H1 (cell line): ENCODE measurements around the gene SLC38A8. TPM values are rescaled to one million over a fixed set of nuclear protein-coding genes. Genes with fewer than 3 reads are reported as not detected.

Source experiments
- CTCF ChIA-PET: fragments of 300-600 bp; sonication (Branson Sonifier 250); formaldehyde crosslinking; loops from one replicate; lab custom pipeline; 2021; ENCODE audit not compliant: partially characterized antibody; lab: Charles Lee
- POLR2A ChIA-PET: fragments of 300-600 bp; sonication (Branson Sonifier 250); formaldehyde crosslinking; loops from one replicate; lab custom pipeline; 2021; ENCODE audit warnings: inconsistent platforms; ENCODE audit not compliant: partially characterized antibody; lab: Charles Lee
- DNase-seq, 2 experiments: peaks; one replicate each; pipeline versions ENCODE4 v3.0.0 to v3.0.0-alpha.2; 2010 to 2022; ENCODE audit warnings: low spot score in 2 of 2, low read depth in 1 of 2, mixed read lengths in 1 of 2
- FAIRE-seq: peaks from 2 replicates; lab custom pipeline; 2011; peaks lifted over from hg19 to GRCh38; lab: Jason Lieb, UNC
- H2AFZ ChIP-seq: 2 replicates; pipeline ENCODE4 v1.8.1; 2012; ENCODE audit warnings: low read length, inconsistent platforms
- H2AK5ac ChIP-seq: 2 replicates; pipeline ENCODE4 v1.6.1; 2013; ENCODE audit warnings: low read depth, low read length
- H2BK120ac ChIP-seq: replicated peaks from 2 replicates; pipeline ENCODE3; 2013; ENCODE audit warnings: low read depth, low read length, inconsistent platforms
- H2BK12ac ChIP-seq: 2 replicates; pipeline ENCODE4 v1.6.1; 2013; ENCODE audit warnings: low read depth, low read length
- H2BK15ac ChIP-seq: 2 replicates; pipeline ENCODE4 v1.6.1; 2013; ENCODE audit warnings: low read length
- H2BK20ac ChIP-seq: 2 replicates; pipeline ENCODE4 v1.6.1; 2013; ENCODE audit warnings: low read length
- H2BK5ac ChIP-seq: 2 replicates; pipeline ENCODE4 v1.6.1; 2013; ENCODE audit warnings: low read depth, low read length
- H3K14ac ChIP-seq: 2 replicates; pipeline ENCODE4 v1.6.1; 2013; ENCODE audit warnings: inconsistent platforms; ENCODE audit not compliant: insufficient read length
- H3K18ac ChIP-seq: 2 replicates; pipeline ENCODE4 v1.6.1; 2013; ENCODE audit warnings: low read length; ENCODE audit errors: extremely low read depth
- H3K23ac ChIP-seq: 2 replicates; pipeline ENCODE4 v1.6.1; 2013; ENCODE audit warnings: inconsistent platforms; ENCODE audit not compliant: insufficient read length
- H3K23me2 ChIP-seq: 2 replicates; pipeline ENCODE4 v1.6.1; 2013; ENCODE audit warnings: low read depth, low read length
- H3K27ac ChIP-seq: 2 replicates; pipeline ENCODE4 v1.6.1; 2011; ENCODE audit warnings: low read depth, low read length, inconsistent platforms
- H3K27me3 ChIP-seq, 4 experiments: replicated peaks in 1 of 4; 1 replicate in 1 of 4; 2 replicates in 3 of 4; pipeline versions ENCODE4 v1.6.1 to v1.8.1; 2011 to 2013; ENCODE audit warnings: low read length in 3 of 4, mild to moderate bottlenecking in 3 of 4, inconsistent platforms in 2 of 4, mixed read lengths in 2 of 4, moderate library complexity in 1 of 4; ENCODE audit not compliant: control insufficient read depth in 3 of 4, insufficient read depth in 3 of 4; ENCODE audit errors: extremely low read depth in 1 of 4
- H3K36me3 ChIP-seq, 4 experiments: 2 replicates each; pipeline versions ENCODE4 v1.6.1 to v1.8.1; 2011 to 2013; ENCODE audit warnings: mild to moderate bottlenecking in 4 of 4, low read length in 3 of 4, moderate library complexity in 2 of 4, control low read depth in 1 of 4, inconsistent platforms in 1 of 4; ENCODE audit not compliant: insufficient read depth in 4 of 4, control insufficient read depth in 2 of 4
- H3K4ac ChIP-seq: replicated peaks from 2 replicates; pipeline ENCODE3; 2013; ENCODE audit warnings: low read length, low read depth, mixed read lengths, inconsistent platforms; ENCODE audit not compliant: insufficient read length
- H3K4me1 ChIP-seq, 4 experiments: replicated peaks in 1 of 4; 1 replicate in 1 of 4; 2 replicates in 3 of 4; pipeline versions ENCODE4 v1.6.1 to v1.8.1; 2011 to 2013; ENCODE audit warnings: low read length in 3 of 4, inconsistent platforms in 2 of 4, mixed read lengths in 1 of 4; ENCODE audit not compliant: insufficient read depth in 4 of 4, control insufficient read depth in 3 of 4
- H3K4me2 ChIP-seq, 2 experiments: 2 replicates each; pipeline versions ENCODE4 v1.6.1 to v1.8.1; 2011 to 2013; ENCODE audit warnings: low read depth in 2 of 2, low read length in 2 of 2, control low read depth in 1 of 2, inconsistent platforms in 1 of 2, mild to moderate bottlenecking in 1 of 2; ENCODE audit not compliant: insufficient read depth in 1 of 2
- H3K4me3 ChIP-seq, 4 experiments: fragments of 200-600, 300-600 bp in 1 of 4; sonication (generic), shearing (Covaris generic), sonication (Bioruptor Twin) in 1 of 4; 2 replicates each; pipeline versions ENCODE4 v1.5.1 to v1.8.1; 2011 to 2016; ENCODE audit warnings: low read length in 4 of 4, low read depth in 3 of 4, control low read depth in 2 of 4, inconsistent platforms in 2 of 4, mild to moderate bottlenecking in 2 of 4, mixed read lengths in 1 of 4, moderate library complexity in 1 of 4; ENCODE audit not compliant: insufficient read depth in 2 of 4; ENCODE audit errors: extremely low read depth in 1 of 4
- H3K56ac ChIP-seq: replicated peaks from 2 replicates; pipeline ENCODE3; 2013; ENCODE audit warnings: low read depth, mild to moderate bottlenecking, mixed read lengths, low read length, inconsistent platforms; ENCODE audit not compliant: insufficient read length
- H3K79me1 ChIP-seq: 2 replicates; pipeline ENCODE4 v1.6.1; 2013; ENCODE audit warnings: low read depth, low read length, control low read depth
- H3K79me2 ChIP-seq, 2 experiments: 2 replicates each; pipeline versions ENCODE4 v1.6.1 to v1.8.1; 2012 to 2013; ENCODE audit warnings: low read length in 2 of 2, mild to moderate bottlenecking in 2 of 2, inconsistent platforms in 1 of 2; ENCODE audit not compliant: insufficient read depth in 2 of 2, control insufficient read depth in 1 of 2
- H3K9ac ChIP-seq, 4 experiments: replicated peaks in 1 of 4; 1 replicate in 1 of 4; 2 replicates in 3 of 4; pipeline versions ENCODE4 v1.6.1 to v1.8.1; 2011 to 2013; ENCODE audit warnings: low read depth in 3 of 4, low read length in 3 of 4, control low read depth in 2 of 4, mild to moderate bottlenecking in 2 of 4, moderate library complexity in 2 of 4, inconsistent platforms in 1 of 4; ENCODE audit errors: extremely low read depth in 1 of 4
- H3K9me3 ChIP-seq, 2 experiments: 2 replicates each; pipeline versions ENCODE4 v1.6.1 to v1.8.1; 2012 to 2013; ENCODE audit warnings: mild to moderate bottlenecking in 2 of 2, moderate library complexity in 2 of 2, control low read depth in 1 of 2, inconsistent platforms in 1 of 2, low read depth in 1 of 2, low read length in 1 of 2, mixed read lengths in 1 of 2; ENCODE audit not compliant: insufficient read depth in 2 of 2
- H4K20me1 ChIP-seq, 2 experiments: replicated peaks in 1 of 2; 2 replicates each; pipeline versions ENCODE3 to v1.8.1; 2011 to 2013; ENCODE audit warnings: inconsistent platforms in 2 of 2, low read length in 2 of 2, mild to moderate bottlenecking in 1 of 2; ENCODE audit not compliant: insufficient read depth in 2 of 2, control insufficient read depth in 1 of 2
- H4K5ac ChIP-seq: 2 replicates; pipeline ENCODE4 v1.6.1; 2013; ENCODE audit warnings: low read length, low read depth, mixed read lengths, inconsistent platforms; ENCODE audit not compliant: insufficient read length
- H4K8ac ChIP-seq: 2 replicates; pipeline ENCODE4 v1.8.0; 2013; ENCODE audit warnings: mild to moderate bottlenecking, moderate library complexity, low read length, inconsistent platforms; ENCODE audit not compliant: insufficient read depth; ENCODE audit errors: extremely low read depth
- H4K91ac ChIP-seq: replicated peaks from 2 replicates; pipeline ENCODE3; 2013; ENCODE audit warnings: low read length, mixed read lengths, inconsistent platforms; ENCODE audit not compliant: insufficient read length
- CEBPB ChIP-seq: IDR thresholded peaks from 2 replicates; pipeline ENCODE4 v1.6.1; 2012; ENCODE audit warnings: low read depth, low read length
- GABPA ChIP-seq: IDR thresholded peaks from 2 replicates; pipeline ENCODE4 v1.6.1; 2011; ENCODE audit warnings: mild to moderate bottlenecking, low read length, moderate library complexity, borderline replicate concordance; ENCODE audit not compliant: insufficient read depth
- JUND ChIP-seq: IDR thresholded peaks from 2 replicates; pipeline ENCODE4 v1.6.1; 2011; ENCODE audit warnings: mild to moderate bottlenecking, improper control_type of control experiment, low read length
- KDM5A ChIP-seq: fragments of 200-600 bp; IDR thresholded peaks from 2 replicates; pipeline ENCODE4 v1.7.1; 2012; ENCODE audit warnings: mild to moderate bottlenecking, low read length, inconsistent platforms, mixed read lengths
- MAFK ChIP-seq: IDR thresholded peaks from 2 replicates; pipeline ENCODE4 v1.6.1; 2012; ENCODE audit warnings: low read depth, mild to moderate bottlenecking, improper control_type of control experiment, low read length
- NRF1 ChIP-seq: IDR thresholded peaks from 2 replicates; pipeline ENCODE4 v1.6.1; 2011; ENCODE audit warnings: mild to moderate bottlenecking, low read depth, low read length, improper control_type of control experiment
- RBBP5 ChIP-seq: IDR thresholded peaks from 2 replicates; pipeline ENCODE4 v1.7.1; 2012; ENCODE audit warnings: low read depth, mild to moderate bottlenecking, inconsistent platforms, low read length, moderate library complexity, borderline replicate concordance
- RFX5 ChIP-seq: IDR thresholded peaks from 2 replicates; pipeline ENCODE4 v1.6.1; 2011; ENCODE audit warnings: low read depth, low read length, improper control_type of control experiment, borderline replicate concordance
- RNF2 ChIP-seq: fragments of 200-900, 300-1000 bp; sonication (generic); IDR thresholded peaks from 2 replicates; pipeline ENCODE4 v1.7.1; 2016; ENCODE audit warnings: borderline replicate concordance, low read depth, mild to moderate bottlenecking, antibody characterized with exemption, low read length; ENCODE audit not compliant: poor library complexity, severe bottlenecking; ENCODE audit errors: missing control alignments
- SRF ChIP-seq: IDR thresholded peaks from 2 replicates; pipeline ENCODE4 v1.6.1; 2011; ENCODE audit warnings: mild to moderate bottlenecking, low read depth, low read length, moderate library complexity
- TEAD4 ChIP-seq: IDR thresholded peaks from 2 replicates; pipeline ENCODE4 v1.6.1; 2012; ENCODE audit warnings: low read depth, low read length, inconsistent platforms, mixed read lengths
- ZNF274 ChIP-seq: IDR thresholded peaks from 2 replicates; pipeline ENCODE4 v1.7.0; 2012; ENCODE audit warnings: low read length, borderline replicate concordance; ENCODE audit errors: extremely low read depth
- WGBS, 2 experiments: shearing (Covaris generic) in 1 of 2; methylation state at CpG; one replicate each; pipeline versions ENCODE4 v1.1.6 to v1.1.7; 2013 to 2015; ENCODE audit warnings: low lambda C conversion rate in 2 of 2, mixed read lengths in 2 of 2, inconsistent platforms in 1 of 2, low coverage in 1 of 2, missing lambda C conversion rate in 1 of 2; ENCODE audit not compliant: insufficient replicate concordance in 2 of 2, insufficient coverage in 1 of 2, insufficient read length in 1 of 2; ENCODE audit errors: extremely low coverage in 1 of 2, missing lambda C conversion rate in 1 of 2; 5-methylcytosine and 5-hydroxymethylcytosine counted together
- polyA plus RNA-seq, 7 experiments: library from polyadenylated mRNA; depleted of rRNA in 3 of 7; stranded (reverse) in 5 of 7; unstranded in 2 of 7; fragments of >200 nt in 5 of 7; fragments of 200-250 nt in 2 of 7; gene quantifications; 1 replicate in 5 of 7; 2 replicates in 1 of 7; 4 replicates in 1 of 7; pipeline versions ENCODE4 v1.2.1 to v1.2.3, GENCODE V29; 2011 to 2013; ENCODE audit warnings: missing spikeins in 2 of 7, mixed read lengths in 2 of 7
- total RNA-seq: library from RNA; stranded (reverse); fragmentation: NEBNext Ultra II Directional; extraction: Animal tissue kit (Norgen Biotek cat#: 25700); gene quantifications from 2 replicates; pipeline ENCODE4 v1.2.1, GENCODE V29; 2021
- TF ChIP-seq, protein P1 (sequence below): IDR thresholded peaks from 2 replicates; pipeline ENCODE4 v1.6.1; 2011; ENCODE audit warnings: low read length, improper control_type of control experiment

SLC38A8 gene
- total and polyA plus RNA-seq, 2 of the 8 experiments (the other 6 are each of a cell fraction or from before 2014, with no cell fraction given): 0.08 TPM; not detected in 1

DNA sequence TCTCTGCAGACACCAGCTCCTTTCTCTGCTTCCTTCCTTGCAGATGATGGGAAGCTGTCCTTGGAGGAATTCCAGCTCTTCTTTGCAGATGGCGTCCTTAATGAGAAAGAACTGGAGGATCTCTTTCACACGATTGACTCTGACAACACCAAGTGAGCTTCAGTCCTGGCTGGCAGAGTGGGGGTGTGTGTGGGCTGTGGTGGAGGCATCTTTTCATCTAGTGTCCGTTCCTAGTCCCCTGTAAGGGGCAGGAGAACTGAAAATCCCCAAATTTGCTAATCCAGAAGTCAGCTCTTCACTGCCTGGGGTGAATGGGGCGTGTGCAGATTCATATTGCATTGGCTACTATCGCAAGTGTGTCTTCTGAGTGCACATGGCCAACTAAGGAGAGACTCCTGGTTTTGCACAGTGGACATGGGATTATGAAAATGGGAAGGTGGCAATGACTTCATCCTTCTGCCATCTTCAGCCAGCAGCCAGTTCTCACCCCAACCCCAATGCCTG, 64.1 kb downstream of the SLC38A8 start:
- Histone ChIP-seq H4K91ac (no peak overlapping the region), H2BK12ac (no peak overlapping the region), H3K79me1 (no peaks in the 10 kb centered on the region), H3K9me3 (peaks cover 16 to 22% of the 10 kb centered on the region in 2 experiments), H2BK5ac (no peak overlapping the region), H3K4me2 (no peak overlapping the region), H3K56ac (no peak overlapping the region), H3K79me2 (no peaks in the 10 kb centered on the region), H2BK15ac (no peak overlapping the region), H4K20me1 (no peaks in the 10 kb centered on the region), H4K5ac (no peak overlapping the region), H2AK5ac (no peak overlapping the region), H2BK120ac (no peak overlapping the region), H2AFZ (no peak overlapping the region), H3K9ac (no peak overlapping the region), H3K4me3 (no peak overlapping the region), H3K4me1 (no peaks in the 10 kb centered on the region; a peak in 1 of 7 replicates), H3K23ac (no peak overlapping the region), H3K27me3 (no peaks in the 10 kb centered on the region), H3K18ac (no peak overlapping the region), H3K36me3 (peaks cover 0 to 5% (median 2%) of the 10 kb centered on the region in 4 experiments; a peak in 2 of 8 replicates), H3K23me2 (no peaks in the 10 kb centered on the region), H4K8ac (no peak overlapping the region), H3K27ac (no peak overlapping the region), H3K14ac (no peak overlapping the region), H3K4ac (no peak overlapping the region), H2BK20ac (no peak overlapping the region)
- CTCF ChIA-PET: interaction anchor here (0.7 to 6.3 kb wide), 12 partner anchors 9 to 87 kb away, joined by 3 to 42 read pairs (median 4); no protein-coding TSS in a partner anchor
- WGBS, 2 experiments: 90% methylated on average over 5 of the region's 5 CpGs; no CpG with 5 or more reads in 1 of the 2 experiments
- FAIRE-seq (no peak), DNase-seq (no peak)
- POLR2A ChIA-PET: no interaction called here
- TF ChIP-seq, protein P1, sequence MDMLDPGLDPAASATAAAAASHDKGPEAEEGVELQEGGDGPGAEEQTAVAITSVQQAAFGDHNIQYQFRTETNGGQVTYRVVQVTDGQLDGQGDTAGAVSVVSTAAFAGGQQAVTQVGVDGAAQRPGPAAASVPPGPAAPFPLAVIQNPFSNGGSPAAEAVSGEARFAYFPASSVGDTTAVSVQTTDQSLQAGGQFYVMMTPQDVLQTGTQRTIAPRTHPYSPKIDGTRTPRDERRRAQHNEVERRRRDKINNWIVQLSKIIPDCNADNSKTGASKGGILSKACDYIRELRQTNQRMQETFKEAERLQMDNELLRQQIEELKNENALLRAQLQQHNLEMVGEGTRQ: no peak
- no peak for TF ChIP-seq GABPA
- TF ChIP-seq RBBP5: no peak
- no peak for TF ChIP-seq ZNF274
- no peak for TF ChIP-seq TEAD4
- no peak for TF ChIP-seq NRF1
- no peak for TF ChIP-seq CEBPB
- TF ChIP-seq RNF2: no peak
- no peak for TF ChIP-seq JUND
- no peak for TF ChIP-seq MAFK
- no peak for TF ChIP-seq SRF
- TF ChIP-seq KDM5A: no peak
- TF ChIP-seq RFX5: no peak
